Ovary (tissue), 3 donors: Measurements from ENCODE around the gene FGF19.

Experiments used
- EP300 ChIP-seq: sonication (generic); formaldehyde crosslinking; IDR thresholded peaks from one replicate; pipeline ENCODE4 v1.6.1; 2017; ENCODE audit warnings: antibody characterized with exemption
- TF ChIP-seq, protein P1 (sequence below), 3 donors: fragments of 450-650 bp in 2 of 3; fragments of 200-600 bp in 1 of 3; IDR thresholded peaks; one replicate each; pipeline versions ENCODE4 v1.5.1 to v1.8.0; 2016 to 2022; ENCODE audit warnings: antibody characterized with exemption in 3 of 3, mild to moderate bottlenecking in 1 of 3
- donor health status: DM: no; HTN: no; CAD: no.

DNA sequence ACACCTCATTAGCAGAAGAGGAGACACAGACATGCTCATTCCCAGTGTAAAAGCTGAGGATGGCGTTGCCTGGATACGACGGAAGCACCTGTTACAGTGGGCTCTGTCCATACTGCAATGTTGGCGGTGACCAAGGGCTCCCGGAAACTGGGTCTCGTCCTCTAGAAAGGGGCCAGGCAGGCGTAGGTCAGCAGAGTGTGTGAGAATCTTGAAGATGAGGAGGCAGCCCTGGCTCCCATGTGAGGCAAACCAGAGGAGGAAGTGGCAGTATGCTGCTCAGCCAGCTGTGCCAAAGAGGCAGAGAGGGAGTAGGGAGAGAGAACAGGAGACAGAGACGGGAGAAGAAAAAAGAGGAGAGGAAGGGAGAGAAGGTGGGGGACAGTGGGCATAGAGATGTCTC, 38.9 kb downstream of the FGF19 start:
- no peak for TF ChIP-seq EP300
- TF ChIP-seq, protein P1, sequence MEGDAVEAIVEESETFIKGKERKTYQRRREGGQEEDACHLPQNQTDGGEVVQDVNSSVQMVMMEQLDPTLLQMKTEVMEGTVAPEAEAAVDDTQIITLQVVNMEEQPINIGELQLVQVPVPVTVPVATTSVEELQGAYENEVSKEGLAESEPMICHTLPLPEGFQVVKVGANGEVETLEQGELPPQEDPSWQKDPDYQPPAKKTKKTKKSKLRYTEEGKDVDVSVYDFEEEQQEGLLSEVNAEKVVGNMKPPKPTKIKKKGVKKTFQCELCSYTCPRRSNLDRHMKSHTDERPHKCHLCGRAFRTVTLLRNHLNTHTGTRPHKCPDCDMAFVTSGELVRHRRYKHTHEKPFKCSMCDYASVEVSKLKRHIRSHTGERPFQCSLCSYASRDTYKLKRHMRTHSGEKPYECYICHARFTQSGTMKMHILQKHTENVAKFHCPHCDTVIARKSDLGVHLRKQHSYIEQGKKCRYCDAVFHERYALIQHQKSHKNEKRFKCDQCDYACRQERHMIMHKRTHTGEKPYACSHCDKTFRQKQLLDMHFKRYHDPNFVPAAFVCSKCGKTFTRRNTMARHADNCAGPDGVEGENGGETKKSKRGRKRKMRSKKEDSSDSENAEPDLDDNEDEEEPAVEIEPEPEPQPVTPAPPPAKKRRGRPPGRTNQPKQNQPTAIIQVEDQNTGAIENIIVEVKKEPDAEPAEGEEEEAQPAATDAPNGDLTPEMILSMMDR (IDR thresholded peaks at IDR 0.05), result no peak
